Measurements from ENCODE around the gene RIMBP2.
"Not testable (repeated sequence)": the region's sequence is repeated elsewhere in the genome, so short reads cannot be mapped to it uniquely, and the experiment has no call there.

Gene RIMBP2

GRCh38 chr12:130658145-130658911, 57.8 kb downstream of the RIMBP2 start:
- no peak for DNase-seq (ENCODE audit: low read depth)

GRCh38 chr12:130656411-130656810, 59.7 kb downstream of the RIMBP2 start:
- no peak for DNase-seq (ENCODE audit: low read depth)

GRCh38 chr12:130655881-130656280, 60.2 kb downstream of the RIMBP2 start:
- no peak for DNase-seq (ENCODE audit: low read depth)

DNA sequence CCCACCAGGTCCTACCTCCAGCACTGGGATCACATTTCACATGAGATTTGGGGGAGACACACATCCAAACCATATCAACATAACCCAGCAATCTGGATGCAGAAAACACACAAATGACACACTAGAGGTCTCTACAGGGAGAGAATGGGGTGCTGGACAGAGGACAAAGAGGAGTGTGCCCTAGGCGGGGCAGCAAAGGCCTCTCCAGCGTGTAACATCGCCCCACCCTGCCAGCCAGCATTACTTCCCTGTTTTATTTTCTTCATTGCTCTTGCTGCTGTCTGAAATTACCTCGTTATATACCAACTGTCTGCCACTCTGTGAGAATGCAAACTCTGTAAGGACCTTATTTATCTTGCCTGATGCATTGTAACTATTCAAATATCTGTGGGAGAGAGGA, 61.1 kb downstream of the RIMBP2 start:
- no peak for DNase-seq (ENCODE audit: low read depth)

DNA sequence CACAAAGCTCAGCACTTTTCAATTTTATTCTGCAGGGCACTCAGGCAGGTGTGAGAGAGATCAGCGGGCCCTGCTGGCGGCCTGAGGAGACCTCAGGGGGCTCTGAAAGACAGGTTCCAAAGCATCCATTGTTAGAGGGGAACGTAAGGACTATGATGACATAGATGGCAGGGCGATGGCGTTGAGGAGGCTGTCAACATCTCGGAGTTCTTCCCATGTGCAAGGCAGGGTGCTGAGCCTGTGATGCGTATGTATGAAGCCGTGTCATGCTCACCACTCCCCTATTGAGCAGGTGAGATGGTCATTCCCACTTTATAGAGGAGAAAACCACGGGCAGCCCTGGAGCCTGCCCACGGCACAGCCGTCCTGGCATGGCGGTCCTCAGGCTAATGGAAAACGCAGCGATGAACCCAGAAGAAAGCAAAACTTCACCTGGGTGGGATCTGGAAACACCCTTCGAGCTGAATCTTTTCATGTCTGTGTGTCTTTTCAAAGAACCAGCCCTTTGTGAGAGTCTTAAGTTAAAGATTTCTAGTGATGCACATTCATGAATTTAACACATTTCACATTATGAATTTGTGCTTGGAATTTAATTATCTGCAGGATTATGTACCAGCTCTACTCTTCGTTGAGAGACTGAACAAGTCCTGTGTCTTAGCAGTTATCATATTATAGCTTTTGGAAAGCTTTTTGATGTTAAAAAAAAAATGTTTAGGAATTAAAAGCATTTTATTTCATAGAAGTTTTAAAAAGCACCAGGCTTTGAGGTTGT, 64.7 kb downstream of the RIMBP2 start:
- no peak for DNase-seq (ENCODE audit: low read depth)

- DNase-seq (ENCODE audit: low read depth) = no peak
Measured at GRCh38 chr12:130650131-130650530, 66.0 kb downstream of the RIMBP2 start.

GRCh38 chr12:130649101-130650045, 66.7 kb downstream of the RIMBP2 start:
- no peak for DNase-seq (ENCODE audit: low read depth)

GRCh38 chr12:130647814-130648213, 68.3 kb downstream of the RIMBP2 start:
- DNase-seq (ENCODE audit: low read depth) = no peak

DNA sequence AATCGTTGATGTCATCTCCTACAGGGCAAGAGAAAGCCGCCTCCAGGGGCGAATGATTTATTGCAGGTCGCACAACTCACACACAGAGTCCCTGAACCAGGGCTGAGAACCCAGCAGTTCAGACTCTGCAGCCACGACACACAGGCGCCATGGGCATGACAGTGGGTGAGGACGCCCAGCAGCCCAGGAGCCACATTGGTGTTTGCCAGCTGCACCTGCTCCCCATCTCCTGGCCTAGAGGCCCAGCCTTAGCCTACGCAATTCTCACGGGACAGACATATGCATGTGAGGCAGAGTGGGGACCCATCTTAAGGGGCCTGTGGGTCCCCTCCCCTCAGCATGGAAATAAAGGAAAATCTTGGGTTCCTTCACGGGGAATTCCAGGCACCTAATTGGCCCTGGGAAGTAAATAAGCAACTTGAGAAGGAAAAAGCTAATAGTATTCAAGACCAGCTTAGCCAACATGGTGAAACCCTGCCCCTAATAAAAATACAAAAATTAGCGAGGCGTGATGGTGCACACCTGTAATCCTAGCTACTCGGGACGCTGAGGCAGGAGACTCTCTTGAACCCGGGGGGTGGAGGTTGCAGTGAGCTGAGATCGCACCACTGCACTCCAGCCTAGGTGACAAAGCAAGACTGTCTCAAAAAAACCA, 69.3 kb downstream of the RIMBP2 start:
- no peak for DNase-seq (ENCODE audit: low read depth)

- DNase-seq (ENCODE audit: low read depth) = not testable (repeated sequence)
Measured at GRCh38 chr12:130646191-130646590, 69.9 kb downstream of the RIMBP2 start.

GRCh38 chr12:130645751-130646150, 70.3 kb downstream of the RIMBP2 start:
- no peak for DNase-seq (ENCODE audit: low read depth)

DNA sequence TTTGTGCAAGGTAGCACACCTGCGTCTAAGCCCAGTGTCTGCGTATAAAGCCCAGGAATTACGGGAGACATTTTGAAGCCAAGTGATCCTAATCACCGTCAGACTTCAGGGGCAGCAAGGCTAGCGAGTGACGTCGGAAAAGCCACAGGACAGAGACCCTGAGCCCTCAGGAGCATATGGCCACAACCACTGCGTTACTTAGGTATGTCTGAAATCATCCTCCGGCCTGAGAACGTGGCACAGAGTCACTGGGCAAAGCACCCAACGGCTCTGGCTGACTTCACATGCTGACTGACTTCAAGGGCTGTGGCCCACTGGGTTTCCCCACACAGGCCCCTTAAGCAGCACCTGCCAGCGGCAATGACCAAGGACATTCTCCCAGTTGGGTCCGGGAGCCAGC, 71.5 kb downstream of the RIMBP2 start:
- DNase-seq (ENCODE audit: low read depth) = no peak

DNA sequence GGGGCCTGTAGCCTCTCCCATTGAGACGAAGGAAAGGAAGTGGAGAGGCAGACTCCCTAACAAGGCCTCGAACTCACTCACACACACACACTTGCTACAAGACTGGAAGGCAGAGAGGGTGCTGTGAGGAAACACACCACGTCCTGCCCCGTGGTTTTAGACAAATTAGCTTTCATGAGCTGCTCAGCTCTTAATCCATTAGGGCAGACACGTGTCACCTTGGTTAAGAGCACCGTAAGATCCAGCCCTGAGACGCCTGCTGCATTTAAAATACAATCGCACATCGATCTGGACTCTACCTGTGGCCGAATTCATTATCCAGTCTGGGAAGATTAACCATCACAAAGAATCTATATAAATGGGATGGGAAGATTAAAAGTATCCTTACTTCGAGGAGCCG, 72.0 kb downstream of the RIMBP2 start:
- no peak for DNase-seq (ENCODE audit: low read depth)

GRCh38 chr12:130642856-130643255, 73.2 kb downstream of the RIMBP2 start:
- no peak for DNase-seq (ENCODE audit: low read depth)

- DNase-seq (ENCODE audit: low read depth) = no peak
Measured at GRCh38 chr12:130641533-130642184, 74.4 kb downstream of the RIMBP2 start.

- no peak for DNase-seq (ENCODE audit: low read depth)
Measured at GRCh38 chr12:130640901-130641300, 75.2 kb downstream of the RIMBP2 start.

DNA sequence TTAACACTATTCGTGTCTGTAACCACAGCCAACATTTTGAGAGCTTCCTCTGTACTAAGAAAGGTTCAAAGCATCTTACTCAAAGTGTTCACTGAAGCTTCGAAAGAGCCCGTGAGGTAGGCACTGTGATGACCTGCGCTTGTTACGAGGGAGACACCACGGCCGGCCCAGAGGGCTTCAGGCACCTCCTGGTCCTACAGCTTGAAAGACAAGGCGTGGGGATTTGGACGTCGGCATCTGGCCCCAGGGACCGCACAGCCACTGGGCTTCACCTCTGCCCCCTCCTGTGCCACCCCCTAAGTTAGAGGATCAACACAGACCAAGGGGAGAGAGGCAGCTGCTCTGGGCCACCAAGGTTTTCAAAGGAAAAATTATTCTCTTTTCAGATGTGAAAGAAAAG, 75.6 kb downstream of the RIMBP2 start:
- no peak for DNase-seq (ENCODE audit: low read depth)

DNA sequence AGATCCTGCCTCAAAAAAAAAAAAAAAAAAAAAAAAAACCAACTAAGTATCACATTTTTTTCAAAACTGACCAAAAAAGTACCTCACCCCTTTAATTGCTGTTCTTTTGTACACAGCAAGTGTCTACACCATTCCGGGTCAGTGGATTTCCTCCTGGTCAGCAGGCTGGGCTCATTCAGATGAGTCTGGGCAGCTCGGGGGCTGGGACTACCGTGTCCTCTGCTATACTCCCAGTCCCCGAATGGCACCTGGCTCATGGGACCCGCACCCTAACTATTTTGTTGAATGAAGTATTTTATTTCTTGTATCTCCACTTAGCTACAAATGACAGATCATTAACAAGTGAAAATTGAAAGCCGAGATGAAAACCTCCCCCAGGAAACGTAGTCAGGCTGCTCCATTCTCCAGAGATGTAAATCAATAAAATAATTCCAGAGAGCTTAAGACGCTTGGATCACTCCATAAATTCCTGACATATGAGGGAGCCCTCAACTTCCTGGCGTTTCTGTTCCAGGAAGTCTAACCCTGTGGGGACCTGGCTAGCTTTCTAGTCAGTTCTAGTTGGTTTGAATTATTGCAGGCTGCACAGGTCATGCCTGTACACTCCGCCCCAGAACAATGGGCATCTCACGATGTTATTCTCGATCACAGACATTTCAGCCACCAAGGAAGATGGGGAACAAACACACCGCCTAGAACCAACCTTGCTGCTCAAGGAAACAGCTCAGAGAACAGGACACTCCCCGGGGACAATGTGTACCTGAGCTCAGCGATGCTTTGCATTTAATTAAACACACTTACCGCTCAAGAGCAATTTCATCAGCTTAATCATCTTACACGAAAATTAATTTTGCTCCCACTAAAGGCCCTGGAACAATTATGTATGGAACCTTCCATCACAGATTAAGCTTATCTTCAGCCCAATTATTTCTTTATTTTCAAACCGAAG, 76.3 kb downstream of the RIMBP2 start:
- no peak for DNase-seq (ENCODE audit: low read depth)

DNA sequence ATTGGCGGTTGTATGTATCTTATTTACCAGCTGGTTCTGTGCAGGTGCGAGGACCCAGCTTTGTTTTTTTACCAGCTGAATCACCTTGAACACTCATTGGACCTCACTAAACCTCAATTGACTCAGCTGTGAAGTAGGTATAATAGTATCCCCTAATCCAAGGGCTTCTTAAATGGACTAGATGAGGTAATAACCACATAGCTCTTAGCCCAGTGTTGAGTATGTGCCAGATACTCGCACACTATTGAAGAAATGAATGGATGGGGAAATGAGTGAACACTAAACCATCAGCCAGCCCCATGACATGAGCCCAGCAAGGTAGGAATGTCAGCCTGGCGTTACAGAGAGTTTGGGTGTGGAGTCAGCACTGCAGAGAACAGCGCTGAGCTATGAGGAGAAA, 79.7 kb downstream of the RIMBP2 start:
- no peak for DNase-seq (ENCODE audit: low read depth)

GRCh38 chr12:130634866-130635265, 81.2 kb downstream of the RIMBP2 start:
- no peak for DNase-seq (ENCODE audit: low read depth)
